SU-DHL-6 (cell line): ENCODE measurements around the gene DNAJB8.

ENCODE experiments used
- H2AFZ ChIP-seq: fragments of 200-600 bp; sonication (generic); 2 replicates; pipeline ENCODE4 v1.6.1; 2014; ENCODE audit warnings: low read depth, mild to moderate bottlenecking, moderate library complexity, mixed read lengths, antibody characterized with exemption, low read length; ENCODE audit not compliant: severe bottlenecking
- H3F3A ChIP-seq: fragments of 200-600 bp; shearing (Covaris generic); 2 replicates; pipeline ENCODE4 v1.6.0; 2016; ENCODE audit warnings: antibody characterized with exemption, mild to moderate bottlenecking; ENCODE audit not compliant: insufficient read depth
- H3K27ac ChIP-seq: fragments of 200-600 bp; sonication (generic); 2 replicates; pipeline ENCODE4 v1.5.1; 2016; ENCODE audit warnings: low read depth, mild to moderate bottlenecking, low read length, moderate library complexity, mixed read lengths
- H3K27me3 ChIP-seq: fragments of 200-600 bp; sonication (generic), shearing (Covaris generic); 2 replicates; pipeline ENCODE4 v1.6.0; 2014; ENCODE audit warnings: mild to moderate bottlenecking, low read length
- H3K36me3 ChIP-seq: fragments of 200-600 bp; sonication (generic); 2 replicates; pipeline ENCODE4 v1.6.1; 2014; ENCODE audit warnings: mild to moderate bottlenecking, low read length, mixed read lengths
- H3K4me2 ChIP-seq: fragments of 300-600, 200-600 bp; shearing (Covaris generic), sonication (generic); 2 replicates; pipeline ENCODE4 v1.6.0; 2014; ENCODE audit warnings: low read length, low read depth, mild to moderate bottlenecking; ENCODE audit not compliant: poor library complexity, severe bottlenecking
- H3K4me3 ChIP-seq: fragments of 200-600 bp; sonication (generic); 2 replicates; pipeline ENCODE4 v1.5.1; 2014; ENCODE audit warnings: antibody characterized with exemption, low read length, mild to moderate bottlenecking, mixed read lengths; ENCODE audit not compliant: insufficient read depth, poor library complexity, severe bottlenecking
- H3K79me2 ChIP-seq: fragments of 200-600 bp; sonication (generic); 2 replicates; pipeline ENCODE4 v1.6.1; 2014; ENCODE audit warnings: mild to moderate bottlenecking, low read length, moderate library complexity; ENCODE audit not compliant: insufficient read depth
- H3K9ac ChIP-seq: fragments of 200-600 bp; sonication (generic); 2 replicates; pipeline ENCODE4 v1.7.0; 2014; ENCODE audit warnings: mild to moderate bottlenecking, low read length
- H3K9me2 ChIP-seq: fragments of 200-600 bp; sonication (generic); replicated peaks from 2 replicates; pipeline ENCODE4 v1.6.1; 2014; ENCODE audit warnings: low read length; ENCODE audit not compliant: insufficient read depth
- H3K9me3 ChIP-seq: fragments of 200-600 bp; sonication (generic); 2 replicates; pipeline ENCODE4 v1.6.1; 2014; ENCODE audit warnings: low read length, mixed read lengths; ENCODE audit not compliant: insufficient read depth
- H4K20me1 ChIP-seq: fragments of 200-600 bp; sonication (generic); 2 replicates; pipeline ENCODE4 v1.6.1; 2014; ENCODE audit warnings: low read depth, mild to moderate bottlenecking, antibody characterized with exemption, low read length, moderate library complexity, mixed read lengths
- CTCF ChIP-seq: fragments of 200-600 bp; sonication (generic); IDR thresholded peaks from one replicate; pipeline ENCODE4 v1.5.1; 2017; ENCODE audit warnings: antibody characterized with exemption, mild to moderate bottlenecking, low read length, moderate library complexity; ENCODE audit not compliant: insufficient read depth, poor library complexity, severe bottlenecking
- EZH2phosphoT487 ChIP-seq: fragments of 200-600 bp; sonication (generic), shearing (Covaris generic); conservative IDR thresholded peaks from 2 replicates; pipeline ENCODE4 v1.6.1; 2018; ENCODE audit warnings: mild to moderate bottlenecking, antibody characterized with exemption, low read length, moderate library complexity, mixed read lengths

Gene DNAJB8

GRCh38 chr3:128462341-128462910 lies 4.3 kb downstream of the DNAJB8 start:
- H3K36me3 ChIP-seq, result no peaks in the 10 kb centered on the region
- no peak overlapping the region for H3K9ac ChIP-seq
- no peaks in the 10 kb centered on the region for H3F3A ChIP-seq
- H2AFZ ChIP-seq, result no peak overlapping the region
- no peaks in the 10 kb centered on the region for H3K27me3 ChIP-seq
- TF ChIP-seq CTCF (no peak), EZH2phosphoT487 (no peak)
- H4K20me1 ChIP-seq, result no peaks in the 10 kb centered on the region
- H3K4me2 ChIP-seq, result no peak overlapping the region
- no peak overlapping the region for H3K4me3 ChIP-seq
- H3K79me2 ChIP-seq, result no peaks in the 10 kb centered on the region
- no peaks in the 10 kb centered on the region for H3K9me2 ChIP-seq
- no peaks in the 10 kb centered on the region for H3K9me3 ChIP-seq
- H3K27ac ChIP-seq, result no peak overlapping the region

GRCh38 chr3:128461731-128462130 lies 5.0 kb downstream of the DNAJB8 start:
- no peaks in the 10 kb centered on the region for H3K9me2 ChIP-seq
- H3K4me3 ChIP-seq, result no peak overlapping the region
- H3K27me3 ChIP-seq, result no peaks in the 10 kb centered on the region
- TF ChIP-seq EZH2phosphoT487 (no peak), CTCF (no peak)
- no peak overlapping the region for H2AFZ ChIP-seq
- H3K36me3 ChIP-seq, result no peaks in the 10 kb centered on the region
- no peaks in the 10 kb centered on the region for H4K20me1 ChIP-seq
- H3K4me2 ChIP-seq, result no peak overlapping the region
- no peak overlapping the region for H3K27ac ChIP-seq
- no peaks in the 10 kb centered on the region for H3F3A ChIP-seq
- no peak overlapping the region for H3K9ac ChIP-seq
- H3K9me3 ChIP-seq, result no peaks in the 10 kb centered on the region
- H3K79me2 ChIP-seq, result no peaks in the 10 kb centered on the region

- Histone ChIP-seq H3K4me3 (no peak overlapping the region), H2AFZ (no peak overlapping the region), H3K9me2 (no peaks in the 10 kb centered on the region), H4K20me1 (no peaks in the 10 kb centered on the region), H3K9me3 (no peaks in the 10 kb centered on the region), H3K4me2 (no peak overlapping the region), H3F3A (no peaks in the 10 kb centered on the region), H3K27ac (no peak overlapping the region), H3K9ac (no peak overlapping the region), H3K79me2 (no peaks in the 10 kb centered on the region), H3K36me3 (no peaks in the 10 kb centered on the region), H3K27me3 (no peaks in the 10 kb centered on the region)
- TF ChIP-seq EZH2phosphoT487, result no peak
- TF ChIP-seq CTCF, result no peak
These were observed 7.2 kb downstream of the DNAJB8 start for GRCh38 chr3:128459461-128459820.
